ENCODE results near the gene ANKRD40.

ANKRD40 gene

GRCh38 chr17:50668838-50669581, 38.7 kb downstream of the ANKRD40 start:
- DNase-seq (ENCODE audit: low spot score): no peak

- DNase-seq (ENCODE audit: low spot score): no peak
Measured at GRCh38 chr17:50668025-50668837, 39.5 kb downstream of the ANKRD40 start.

GRCh38 chr17:50667259-50668024, 40.3 kb downstream of the ANKRD40 start:
- no peak for DNase-seq (ENCODE audit: low spot score)

GRCh38 chr17:50666316-50666715, 41.4 kb downstream of the ANKRD40 start:
- no peak for DNase-seq (ENCODE audit: low spot score)

GRCh38 chr17:50665838-50666237, 41.9 kb downstream of the ANKRD40 start:
- no peak for DNase-seq (ENCODE audit: low spot score)

GRCh38 chr17:50664788-50665458, 42.8 kb downstream of the ANKRD40 start:
- DNase-seq (ENCODE audit: low spot score): no peak

GRCh38 chr17:50663812-50664374, 43.8 kb downstream of the ANKRD40 start:
- no peak for DNase-seq (ENCODE audit: low spot score)

GRCh38 chr17:50662632-50663225, 45.0 kb downstream of the ANKRD40 start:
- no peak for DNase-seq (ENCODE audit: low spot score)

- no peak for DNase-seq (ENCODE audit: low spot score)
Measured at GRCh38 chr17:50661795-50662391, 45.8 kb downstream of the ANKRD40 start.

GRCh38 chr17:50661348-50661747, 46.4 kb downstream of the ANKRD40 start:
- no peak for DNase-seq (ENCODE audit: low spot score)

GRCh38 chr17:50660887-50661345, 46.8 kb downstream of the ANKRD40 start:
- no peak for DNase-seq (ENCODE audit: low spot score)

GRCh38 chr17:50660042-50660886, 47.5 kb downstream of the ANKRD40 start:
- DNase-seq (ENCODE audit: low spot score): no peak

- DNase-seq (ENCODE audit: low spot score): no peak
Measured at GRCh38 chr17:50659179-50659578, 48.5 kb downstream of the ANKRD40 start.

- DNase-seq (ENCODE audit: low spot score): no peak
Measured at GRCh38 chr17:50658616-50659015, 49.1 kb downstream of the ANKRD40 start.

GRCh38 chr17:50657627-50658026, 50.1 kb downstream of the ANKRD40 start:
- no peak for DNase-seq (ENCODE audit: low spot score)

- DNase-seq (ENCODE audit: low spot score): no peak
Measured at GRCh38 chr17:50657054-50657453, 50.7 kb downstream of the ANKRD40 start.

- no peak for DNase-seq (ENCODE audit: low spot score)
Measured at GRCh38 chr17:50656509-50656908, 51.2 kb downstream of the ANKRD40 start.

GRCh38 chr17:50653738-50654137, 54.0 kb downstream of the ANKRD40 start:
- no peak for DNase-seq (ENCODE audit: low spot score)

- DNase-seq (ENCODE audit: low spot score): no peak
Measured at GRCh38 chr17:50651661-50652060, 56.1 kb downstream of the ANKRD40 start.

Data from putamen (tissue), 1 donor.